Thoracic aorta (tissue), 2 donors: ENCODE results near the gene BICDL2. TPM values are rescaled to one million over a fixed set of nuclear protein-coding genes. Genes with fewer than 3 reads are reported as not detected.

Source experiments
- ATAC-seq: fragments of 150-250 bp; one replicate; pipeline ENCODE4 v1.8.0; 2017; ENCODE audit warnings: low read depth; ENCODE audit not compliant: insufficient number of reproducible peaks, low FRiP score
- DNase-seq: peaks from one replicate; pipeline ENCODE4 v3.0.0-alpha.2; 2020; ENCODE audit warnings: low spot score
- H3K27ac ChIP-seq, 2 donors: fragments of 200-600 bp; sonication (generic); 1 replicate in 1 of 2; 2 replicates in 1 of 2; pipeline ENCODE4 v1.5.1; 2016; ENCODE audit warnings: mild to moderate bottlenecking in 2 of 2, moderate library complexity in 2 of 2
- H3K27me3 ChIP-seq: fragments of 200-600 bp; sonication (generic); replicated peaks from 2 replicates; pipeline ENCODE4 v1.6.0; 2016; ENCODE audit warnings: mild to moderate bottlenecking; ENCODE audit not compliant: insufficient read depth
- H3K36me3 ChIP-seq: fragments of 200-600 bp; sonication (generic); one replicate; pipeline ENCODE4 v1.5.1; 2016
- H3K4me1 ChIP-seq, 2 donors: fragments of 200-600 bp; sonication (generic); 1 replicate in 1 of 2; 2 replicates in 1 of 2; pipeline versions ENCODE4 v1.5.1 to v1.6.0; 2016; ENCODE audit warnings: low read depth in 2 of 2, mild to moderate bottlenecking in 1 of 2; ENCODE audit not compliant: control insufficient read depth in 1 of 2
- H3K4me3 ChIP-seq: fragments of 200-600 bp; sonication (generic); 2 replicates; pipeline ENCODE4 v1.5.1; 2016; ENCODE audit warnings: mild to moderate bottlenecking
- H3K9me3 ChIP-seq: fragments of 200-600 bp; sonication (generic); 2 replicates; pipeline ENCODE4 v1.5.1; 2016
- CTCF ChIP-seq: fragments of 200-600 bp; sonication (generic); IDR thresholded peaks from one replicate; pipeline ENCODE4 v1.5.1; 2019; ENCODE audit warnings: antibody characterized with exemption
- total RNA-seq, 2 donors: library from RNA; depleted of rRNA; stranded (reverse); fragments of >200 nt; gene quantifications; one replicate each; pipeline versions ENCODE4 v1.1.0 to v1.2.3, GENCODE V29; 2016

Gene BICDL2
- total RNA-seq, 2 donors from 2014 or later: 1.1 TPM; not detected in 1

GRCh38 chr16:2981899-2982250 is 54.9 kb downstream of the BICDL2 start:
- no peaks in the 10 kb centered on the region for H3K27me3 ChIP-seq
- H3K27ac ChIP-seq: no peak overlapping the region
- ATAC-seq (no peak), DNase-seq (no peak)
- TF ChIP-seq CTCF: no peak
- no peak overlapping the region for H3K4me3 ChIP-seq
- no peaks in the 10 kb centered on the region for H3K36me3 ChIP-seq
- H3K4me1 ChIP-seq: peaks cover 6 to 30% of the 10 kb centered on the region in 2 donors
- no peaks in the 10 kb centered on the region for H3K9me3 ChIP-seq

DNA sequence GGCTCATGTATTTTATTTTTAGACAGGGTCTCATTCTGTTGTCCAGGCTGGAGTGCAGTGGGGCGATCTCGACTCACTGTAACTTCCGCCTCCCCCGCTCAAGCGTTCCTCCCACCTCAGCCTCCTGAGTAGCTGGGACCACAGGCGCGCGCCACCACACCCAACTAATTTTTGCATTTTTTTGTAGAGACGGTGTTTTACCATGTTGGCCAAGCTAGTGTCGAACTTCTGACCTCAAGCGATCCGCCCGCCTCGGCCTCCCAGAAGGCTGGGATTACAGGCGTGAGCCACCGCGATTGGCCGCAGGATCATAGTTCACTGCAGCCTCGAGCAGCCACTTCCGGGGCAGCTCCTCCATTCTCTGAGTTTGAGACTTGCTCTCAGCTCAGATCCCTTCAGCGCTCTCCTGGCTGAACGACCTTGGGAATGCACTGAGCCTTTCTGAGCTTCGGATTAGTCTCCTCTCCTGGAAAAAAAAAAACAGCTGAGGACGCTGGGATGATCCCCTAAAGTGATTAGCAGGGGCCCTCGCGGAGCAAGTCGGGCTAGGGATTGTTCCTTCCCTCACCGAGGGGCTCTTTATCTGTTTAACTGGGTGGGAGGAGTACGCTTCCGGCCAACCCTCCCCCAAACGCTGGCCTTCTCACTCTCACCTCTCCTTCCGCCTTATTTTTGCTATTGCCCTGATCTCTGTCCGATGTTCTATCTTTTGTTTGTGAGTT is 55.4 kb downstream of the BICDL2 start:
- Histone ChIP-seq H3K27me3 (no peaks in the 10 kb centered on the region), H3K27ac (no peak overlapping the region), H3K4me1 (peaks cover 6 to 30% of the 10 kb centered on the region in 2 donors), H3K4me3 (peak overlapping the region; percentile 84), H3K9me3 (no peaks in the 10 kb centered on the region), H3K36me3 (no peaks in the 10 kb centered on the region)
- no peak for DNase-seq
- TF ChIP-seq CTCF: no peak
- ATAC-seq: no peak

- ATAC-seq (peak; percentile 94), DNase-seq (no peak)
- H3K27me3 ChIP-seq: no peaks in the 10 kb centered on the region
- peaks cover 6 to 24% of the 10 kb centered on the region in 2 donors for H3K4me1 ChIP-seq
- H3K4me3 ChIP-seq: peak within 1 kb of the TSS; percentile 84
- peak within 1 kb of the TSS; percentile 56 to 75 for H3K27ac ChIP-seq
- no peaks in the 10 kb centered on the region for H3K36me3 ChIP-seq
- no peaks in the 10 kb centered on the region for H3K9me3 ChIP-seq
- TF ChIP-seq CTCF: no peak
Measured at GRCh38 chr16:2980227-2981176, 56.2 kb downstream of the BICDL2 start, which contains the start of gene PKMYT1. PKMYT1 (minus strand) TSS chr16:2980446; CDS start chr16:2979657, 789 bp downstream.

GRCh38 chr16:2979669-2980226 is 57.0 kb downstream of the BICDL2 start:
- no peak overlapping the region for H3K27ac ChIP-seq
- TF ChIP-seq CTCF: no peak
- H3K9me3 ChIP-seq: no peaks in the 10 kb centered on the region
- H3K27me3 ChIP-seq: no peaks in the 10 kb centered on the region
- H3K4me1 ChIP-seq: peaks cover 6 to 23% of the 10 kb centered on the region in 2 donors
- DNase-seq (no peak), ATAC-seq (no peak)
- no peaks in the 10 kb centered on the region for H3K36me3 ChIP-seq
- H3K4me3 ChIP-seq: peak overlapping the region; percentile 84

Other genes with a start within 250 kb of the BICDL2 start
- gene PRSS33, start 249.4 kb downstream of the BICDL2 start, total RNA-seq: not detected
- gene PRSS41, start 238.5 kb downstream of the BICDL2 start, total RNA-seq: not detected
- under 1 TPM in 1 of 2 donors, not detected in 1; 0.54 TPM for gene PRSS21, start 219.7 kb downstream of the BICDL2 start, total RNA-seq
- not detected for gene ZG16B, start 206.6 kb downstream of the BICDL2 start, total RNA-seq
- gene PRSS22, start 178.8 kb downstream of the BICDL2 start, total RNA-seq: not detected
- 10 to 100 TPM; 52.2 to 53.2 TPM for gene FLYWCH2, start 153.7 kb downstream of the BICDL2 start, total RNA-seq
- gene FLYWCH1, start 125.0 kb downstream of the BICDL2 start, total RNA-seq: 10 to 100 TPM; 65.6 to 72.8 TPM
- not detected for gene KREMEN2, start 72.7 kb downstream of the BICDL2 start, total RNA-seq
- 1 to 10 TPM; 3.1 to 5.8 TPM for gene PAQR4, start 67.6 kb downstream of the BICDL2 start, total RNA-seq
- 1 to 10 TPM in 1 of 2 donors, not detected in 1; 5.9 TPM for gene PKMYT1, start 56.5 kb downstream of the BICDL2 start, total RNA-seq
- gene CLDN9, start 24.0 kb downstream of the BICDL2 start, total RNA-seq: 1 to 10 TPM in 1 of 2 donors, not detected in 1; 1.5 TPM
- gene CLDN6, start 18.8 kb downstream of the BICDL2 start, total RNA-seq: not detected
- gene TNFRSF12A, start 16.6 kb downstream of the BICDL2 start, total RNA-seq: 100 to 1,000 TPM; 274 to 461 TPM
- gene HCFC1R1, start 13.0 kb downstream of the BICDL2 start, total RNA-seq: 100 to 1,000 TPM in 1 of 2 donors, 10 to 100 TPM in 1; 19.9 to 120 TPM
- gene THOC6, start 12.9 kb downstream of the BICDL2 start, total RNA-seq: 10 to 100 TPM; 19.0 to 24.7 TPM
- gene MMP25, start 9.6 kb upstream of the BICDL2 start, total RNA-seq: 1 to 10 TPM in 1 of 2 donors, not detected in 1; 4.2 TPM
- gene IL32, start 28.7 kb upstream of the BICDL2 start, total RNA-seq: 10 to 100 TPM; 42.4 to 55.4 TPM
- gene ZSCAN10, start 62.4 kb upstream of the BICDL2 start, total RNA-seq: not detected
- gene ZNF205, start 75.6 kb upstream of the BICDL2 start, total RNA-seq: 10 to 100 TPM; 16.4 to 19.4 TPM
- 10 to 100 TPM in 1 of 2 donors, 1 to 10 TPM in 1; 5.9 to 16.2 TPM for gene ZNF213, start 98.1 kb upstream of the BICDL2 start, total RNA-seq
- not detected for gene OR1F1, start 151.3 kb upstream of the BICDL2 start, total RNA-seq
- 10 to 100 TPM in 1 of 2 donors, 1 to 10 TPM in 1; 1.2 to 11.1 TPM for gene ZNF200, start 198.2 kb upstream of the BICDL2 start, total RNA-seq
- 1 to 10 TPM; 3.5 to 6.1 TPM for gene MEFV, start 219.7 kb upstream of the BICDL2 start, total RNA-seq
- 10 to 100 TPM; 41.4 to 59.5 TPM for gene ZNF263, start 246.5 kb upstream of the BICDL2 start, total RNA-seq